Mesenchymal stem cell (in vitro differentiated cells and primary cell): ENCODE data around the gene ATP6V0E2.

Experiments used
- DNase-seq: peaks from one replicate; pipeline ENCODE4 v3.0.0-alpha.2; 2013
- H2AFZ ChIP-seq: one replicate; pipeline ENCODE4 v1.6.1; 2013; ENCODE audit warnings: low read depth, mild to moderate bottlenecking, control low read depth, inconsistent platforms, low read length, moderate library complexity
- H2AK5ac ChIP-seq: 2 replicates; pipeline ENCODE4 v1.6.1; 2013; ENCODE audit warnings: low read length, moderate library complexity, mild to moderate bottlenecking, inconsistent platforms; ENCODE audit not compliant: severe bottlenecking
- H2BK120ac ChIP-seq: one replicate; pipeline ENCODE4 v1.6.1; 2013; ENCODE audit warnings: low read depth, mild to moderate bottlenecking, inconsistent platforms, low read length, moderate library complexity
- H2BK12ac ChIP-seq, 2 experiments: one replicate each; pipeline ENCODE4 v1.6.1; 2013; ENCODE audit warnings: inconsistent platforms in 2 of 2, low read length in 2 of 2, mild to moderate bottlenecking in 2 of 2, moderate library complexity in 2 of 2, control low read depth in 1 of 2
- H2BK15ac ChIP-seq: one replicate; pipeline ENCODE4 v1.6.1; 2013; ENCODE audit warnings: mild to moderate bottlenecking, low read depth, inconsistent platforms; ENCODE audit not compliant: poor library complexity, severe bottlenecking
- H2BK5ac ChIP-seq: 2 replicates; pipeline ENCODE4 v1.6.1; 2013; ENCODE audit warnings: low read depth, mild to moderate bottlenecking, low read length, control low read depth, inconsistent platforms; ENCODE audit not compliant: poor library complexity, severe bottlenecking
- H3K14ac ChIP-seq, 2 experiments: one replicate each; pipeline ENCODE4 v1.6.1; 2013; ENCODE audit warnings: inconsistent platforms in 2 of 2, low read length in 2 of 2, control low read depth in 1 of 2, mild to moderate bottlenecking in 1 of 2, moderate library complexity in 1 of 2
- H3K18ac ChIP-seq, 2 experiments: one replicate each; pipeline ENCODE4 v1.6.1; 2013; ENCODE audit warnings: inconsistent platforms in 2 of 2, low read length in 2 of 2, control low read depth in 1 of 2, low read depth in 1 of 2, mild to moderate bottlenecking in 1 of 2
- H3K23ac ChIP-seq, 2 experiments: one replicate each; pipeline ENCODE4 v1.6.1; 2013; ENCODE audit warnings: inconsistent platforms in 2 of 2, low read length in 2 of 2, mild to moderate bottlenecking in 2 of 2, moderate library complexity in 2 of 2, control low read depth in 1 of 2
- H3K27ac ChIP-seq: 2 replicates; pipeline ENCODE4 v1.5.1; 2013; ENCODE audit warnings: mild to moderate bottlenecking, moderate library complexity, low read length, control low read depth, inconsistent platforms; ENCODE audit not compliant: poor library complexity, severe bottlenecking
- H3K27me3 ChIP-seq, 2 experiments: 2 replicates each; pipeline versions ENCODE4 v1.6.1 to v1.7.0; 2013; ENCODE audit warnings: low read length in 2 of 2, mild to moderate bottlenecking in 2 of 2, moderate library complexity in 2 of 2, control low read depth in 1 of 2, inconsistent platforms in 1 of 2; ENCODE audit not compliant: control insufficient read depth in 1 of 2, insufficient read depth in 1 of 2
- H3K36me3 ChIP-seq, 2 experiments: 2 replicates each; pipeline versions ENCODE4 v1.6.1 to v1.7.0; 2013; ENCODE audit warnings: low read length in 2 of 2, control low read depth in 1 of 2, inconsistent platforms in 1 of 2, low read depth in 1 of 2, mild to moderate bottlenecking in 1 of 2; ENCODE audit not compliant: insufficient read depth in 2 of 2, control insufficient read depth in 1 of 2
- H3K4ac ChIP-seq, 2 experiments: one replicate each; pipeline ENCODE4 v1.6.1; 2013; ENCODE audit warnings: inconsistent platforms in 2 of 2, low read length in 2 of 2, mild to moderate bottlenecking in 2 of 2, moderate library complexity in 2 of 2, control low read depth in 1 of 2, low read depth in 1 of 2
- H3K4me1 ChIP-seq: 2 replicates; pipeline ENCODE4 v1.6.1; 2013; ENCODE audit warnings: low read depth, low read length, control low read depth; ENCODE audit not compliant: control insufficient read depth, insufficient read depth
- H3K4me2 ChIP-seq: 2 replicates; pipeline ENCODE4 v1.6.1; 2013; ENCODE audit warnings: low read length, mild to moderate bottlenecking, inconsistent platforms; ENCODE audit not compliant: poor library complexity, severe bottlenecking
- H3K4me3 ChIP-seq, 2 experiments: 2 replicates each; pipeline versions ENCODE4 v1.5.1 to v1.7.0; 2013; ENCODE audit warnings: low read length in 2 of 2, mild to moderate bottlenecking in 2 of 2, control low read depth in 1 of 2, low read depth in 1 of 2; ENCODE audit not compliant: insufficient read depth in 1 of 2
- H3K79me1 ChIP-seq: replicated peaks from 2 replicates; pipeline ENCODE4 v1.6.1; 2013; ENCODE audit warnings: mild to moderate bottlenecking, control low read depth, low read length, inconsistent platforms; ENCODE audit not compliant: poor library complexity, severe bottlenecking
- H3K9ac ChIP-seq: 2 replicates; pipeline ENCODE4 v1.7.0; 2013; ENCODE audit warnings: mild to moderate bottlenecking, low read length, moderate library complexity
- H3K9me3 ChIP-seq: 2 replicates; pipeline ENCODE4 v1.7.0; 2013; ENCODE audit warnings: mild to moderate bottlenecking, low read length; ENCODE audit not compliant: control insufficient read depth
- H4K8ac ChIP-seq: one replicate; pipeline ENCODE4 v1.6.1; 2013; ENCODE audit warnings: inconsistent platforms, mild to moderate bottlenecking, low read length, moderate library complexity
- H4K91ac ChIP-seq: one replicate; pipeline ENCODE4 v1.6.1; 2013; ENCODE audit warnings: mild to moderate bottlenecking, low read length, inconsistent platforms
- WGBS: methylation state at CpG from one replicate; pipeline ENCODE4 v1.1.7; 2013; ENCODE audit warnings: mixed read lengths; 5-methylcytosine and 5-hydroxymethylcytosine counted together

The ATP6V0E2 gene

DNA sequence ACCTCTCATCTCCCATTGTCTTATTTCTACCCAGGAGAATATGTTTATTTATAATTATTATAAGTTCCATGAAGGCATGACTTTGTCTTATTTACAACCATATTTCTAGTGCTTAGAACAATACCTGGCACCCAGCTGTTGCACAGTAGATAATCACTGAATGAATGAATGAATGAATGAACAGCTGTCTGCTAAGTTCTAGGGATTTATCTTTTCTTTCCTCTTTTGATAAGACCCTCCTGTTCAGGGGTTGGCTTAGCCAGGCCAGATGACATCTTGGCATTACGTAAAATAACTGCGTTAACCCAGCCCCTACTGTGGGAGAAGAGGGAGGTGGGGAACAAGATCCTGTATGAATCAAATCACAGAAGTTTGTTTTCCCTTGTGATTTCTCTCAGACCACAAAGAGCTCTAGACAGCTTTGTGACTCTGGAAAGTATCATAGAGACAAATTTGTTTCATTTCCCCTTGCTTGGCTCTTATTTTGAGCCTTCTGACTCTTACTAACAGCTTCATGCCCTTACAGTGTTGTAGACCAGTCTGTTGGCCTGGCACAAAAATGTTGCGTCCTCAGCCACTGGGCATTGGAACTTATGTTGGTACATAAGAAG is 27.2 kb upstream of the ATP6V0E2 start:
- H4K91ac ChIP-seq: no peak overlapping the region
- H3K9me3 ChIP-seq: no peaks in the 10 kb centered on the region
- no peaks in the 10 kb centered on the region for H3K27me3 ChIP-seq
- no peak overlapping the region for H2BK120ac ChIP-seq
- H3K4me1 ChIP-seq: no peaks in the 10 kb centered on the region
- H4K8ac ChIP-seq: no peak overlapping the region
- no peak overlapping the region for H2BK12ac ChIP-seq
- no peak overlapping the region for H2AK5ac ChIP-seq
- no peak overlapping the region for H3K27ac ChIP-seq
- WGBS: 95% methylated on average over 3 of the region's 3 CpGs
- H3K36me3 ChIP-seq: peaks cover 17 to 37% of the 10 kb centered on the region in 2 experiments
- no peak overlapping the region for H3K9ac ChIP-seq
- no peak overlapping the region for H3K4ac ChIP-seq
- no peak overlapping the region for H3K4me3 ChIP-seq
- no peak overlapping the region for H3K14ac ChIP-seq
- H2BK5ac ChIP-seq: no peak overlapping the region
- H3K79me1 ChIP-seq: peaks cover 12% of the 10 kb centered on the region
- no peak overlapping the region for H2BK15ac ChIP-seq
- no peak for DNase-seq
- H3K4me2 ChIP-seq: no peak overlapping the region
- no peak overlapping the region for H2AFZ ChIP-seq
- H3K18ac ChIP-seq: no peak overlapping the region
- no peak overlapping the region for H3K23ac ChIP-seq

GRCh38 chr7:149849174-149849573 is 24.6 kb upstream of the ATP6V0E2 start:
- Histone ChIP-seq H4K8ac (no peak overlapping the region), H3K18ac (no peak overlapping the region), H3K79me1 (peaks cover 3% of the 10 kb centered on the region), H3K36me3 (peaks cover 25 to 44% of the 10 kb centered on the region in 2 experiments), H3K4me1 (peaks cover 2% of the 10 kb centered on the region), H2BK12ac (no peak overlapping the region), H3K27me3 (no peaks in the 10 kb centered on the region), H3K14ac (no peak overlapping the region), H3K4me2 (no peak overlapping the region), H3K27ac (no peak overlapping the region), H2BK15ac (no peak overlapping the region), H3K23ac (no peak overlapping the region), H2BK5ac (no peak overlapping the region), H3K9me3 (no peaks in the 10 kb centered on the region), H4K91ac (no peak overlapping the region), H3K9ac (no peak overlapping the region), H2AK5ac (no peak overlapping the region), H3K4me3 (no peak overlapping the region), H3K4ac (no peak overlapping the region), H2AFZ (no peak overlapping the region), H2BK120ac (no peak overlapping the region)
- no peak for DNase-seq
- WGBS: 83% methylated on average over 6 of the region's 6 CpGs

DNA sequence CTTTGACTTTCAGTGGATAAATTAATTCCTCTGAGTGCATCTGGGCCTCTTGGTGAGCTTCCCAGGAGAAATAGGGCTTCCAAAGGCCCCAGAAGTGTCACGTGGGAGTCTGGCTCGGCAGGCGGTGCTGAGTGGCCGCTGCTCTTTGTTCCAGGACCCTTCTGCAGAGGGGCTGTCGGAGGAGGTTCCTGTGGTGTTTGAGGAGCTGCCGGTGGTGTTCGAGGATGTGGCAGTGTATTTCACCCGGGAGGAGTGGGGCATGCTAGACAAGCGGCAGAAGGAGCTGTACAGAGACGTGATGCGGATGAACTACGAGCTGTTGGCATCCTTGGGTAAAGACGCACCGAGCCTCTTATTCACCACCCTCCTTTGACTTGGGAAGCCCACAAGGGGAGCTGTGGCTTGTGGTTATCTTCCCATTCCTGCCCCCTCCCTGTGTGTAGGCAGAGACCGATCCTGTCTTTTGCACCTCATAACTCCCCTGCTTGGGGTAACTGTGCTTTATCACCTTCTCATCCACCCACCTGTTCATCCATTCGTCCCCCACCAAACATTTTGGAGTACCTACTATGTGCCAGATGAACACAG is 23.7 kb upstream of the ATP6V0E2 start:
- no peak overlapping the region for H4K8ac ChIP-seq
- WGBS: 86% methylated on average over 16 of the region's 16 CpGs
- no peak overlapping the region for H4K91ac ChIP-seq
- no peak overlapping the region for H2BK5ac ChIP-seq
- H3K4ac ChIP-seq: no peak overlapping the region
- no peak overlapping the region for H2BK12ac ChIP-seq
- H3K4me3 ChIP-seq: no peak overlapping the region
- H3K18ac ChIP-seq: no peak overlapping the region
- H3K27ac ChIP-seq: no peak overlapping the region
- no peak overlapping the region for H3K23ac ChIP-seq
- peaks cover 25 to 42% of the 10 kb centered on the region in 2 experiments for H3K36me3 ChIP-seq
- no peak overlapping the region for H2AFZ ChIP-seq
- no peaks in the 10 kb centered on the region for H3K9me3 ChIP-seq
- peaks cover 9% of the 10 kb centered on the region for H3K4me1 ChIP-seq
- H2AK5ac ChIP-seq: no peak overlapping the region
- no peaks in the 10 kb centered on the region for H3K27me3 ChIP-seq
- no peak for DNase-seq
- no peak overlapping the region for H3K4me2 ChIP-seq
- no peak overlapping the region for H2BK15ac ChIP-seq
- H3K9ac ChIP-seq: no peak overlapping the region
- H3K79me1 ChIP-seq: peaks cover 1% of the 10 kb centered on the region
- H3K14ac ChIP-seq: no peak overlapping the region
- H2BK120ac ChIP-seq: no peak overlapping the region

- H3K9ac ChIP-seq: no peak overlapping the region
- peaks cover 25 to 41% of the 10 kb centered on the region in 2 experiments for H3K36me3 ChIP-seq
- H2BK12ac ChIP-seq: no peak overlapping the region
- H3K27me3 ChIP-seq: no peaks in the 10 kb centered on the region
- H2BK15ac ChIP-seq: no peak overlapping the region
- no peak overlapping the region for H3K14ac ChIP-seq
- no peak overlapping the region for H3K18ac ChIP-seq
- no peak overlapping the region for H4K8ac ChIP-seq
- H3K79me1 ChIP-seq: peaks cover 1% of the 10 kb centered on the region
- H3K4me1 ChIP-seq: peaks cover 13% of the 10 kb centered on the region
- no peak overlapping the region for H2BK120ac ChIP-seq
- WGBS: 92% methylated on average over 4 of the region's 4 CpGs
- no peak overlapping the region for H4K91ac ChIP-seq
- no peak overlapping the region for H2AFZ ChIP-seq
- H3K9me3 ChIP-seq: no peaks in the 10 kb centered on the region
- no peak overlapping the region for H2AK5ac ChIP-seq
- H2BK5ac ChIP-seq: no peak overlapping the region
- H3K4ac ChIP-seq: no peak overlapping the region
- H3K23ac ChIP-seq: no peak overlapping the region
- no peak for DNase-seq
- no peak overlapping the region for H3K4me2 ChIP-seq
- no peak overlapping the region for H3K27ac ChIP-seq
- H3K4me3 ChIP-seq: no peak overlapping the region
Measured at GRCh38 chr7:149850716-149851115, 23.1 kb upstream of the ATP6V0E2 start.
